SK-N-SH treated with all-trans-retinoic acid at 6 μM for 48 hours (cell line): ENCODE data around the gene COL15A1.
"Not testable (repeated sequence)": the region's sequence is repeated elsewhere in the genome, so short reads cannot be mapped to it uniquely, and the experiment has no call there.

Experiments used
- ATAC-seq: fragments of 200-7000 bp; cut with Tn5 transposase; 3 replicates; pipeline ENCODE4 v1.9.1; 2020; ENCODE audit warnings: mild to moderate bottlenecking, moderate library complexity
- ARNTL ChIP-seq: fragments of 450-650 bp; formaldehyde crosslinking; IDR thresholded peaks from 2 replicates; pipeline ENCODE4 v1.5.0; 2020; ENCODE audit warnings: low read depth, mild to moderate bottlenecking, moderate library complexity, borderline replicate concordance
- CSDC2 ChIP-seq: fragments of 250-450 bp; sonication (Bioruptor Pico); IDR thresholded peaks from 2 replicates; pipeline ENCODE4 v1.5.0; 2020; ENCODE audit warnings: mild to moderate bottlenecking, moderate library complexity
- ESRRG ChIP-seq: fragments of 250-450 bp; sonication (Bioruptor Pico); IDR thresholded peaks from 2 replicates; pipeline ENCODE4 v1.6.1; 2021; ENCODE audit warnings: mild to moderate bottlenecking
- ISL1 ChIP-seq: fragments of 250-450 bp; sonication (Bioruptor Pico); IDR thresholded peaks from 2 replicates; pipeline ENCODE4 v2.1.2; 2022; ENCODE audit warnings: mild to moderate bottlenecking, moderate library complexity
- POU6F1 ChIP-seq: fragments of 250-450 bp; sonication (Bioruptor Pico); IDR thresholded peaks from 2 replicates; pipeline ENCODE4 v1.8.0; 2021; ENCODE audit warnings: low read depth, mild to moderate bottlenecking, moderate library complexity, borderline replicate concordance
- PPARA ChIP-seq: fragments of 250-450 bp; sonication (Bioruptor Pico); IDR thresholded peaks from 2 replicates; pipeline ENCODE4 v1.5.0; 2020; ENCODE audit warnings: mild to moderate bottlenecking, borderline replicate concordance
- RARB ChIP-seq: fragments of 250-450 bp; sonication (Bioruptor Pico); IDR thresholded peaks from 2 replicates; pipeline ENCODE4 v1.8.0; 2021; ENCODE audit warnings: mild to moderate bottlenecking, moderate library complexity
- SNAI2 ChIP-seq: fragments of 250-450 bp; sonication (Bioruptor Pico); IDR thresholded peaks from 2 replicates; pipeline ENCODE4 v1.5.0; 2020; ENCODE audit warnings: mild to moderate bottlenecking, moderate library complexity
- TCF4 ChIP-seq: fragments of 250-450 bp; sonication (Bioruptor Pico); IDR thresholded peaks from 2 replicates; pipeline ENCODE4 v1.8.0; 2021; ENCODE audit warnings: mild to moderate bottlenecking, moderate library complexity, borderline replicate concordance
- TOX ChIP-seq: fragments of 250-450 bp; sonication (Bioruptor Pico); IDR thresholded peaks from 2 replicates; pipeline ENCODE4 v1.8.0; 2021; ENCODE audit warnings: mild to moderate bottlenecking, moderate library complexity, borderline replicate concordance
- TSHZ2 ChIP-seq: fragments of 250-450 bp; sonication (Bioruptor Pico); IDR thresholded peaks from 2 replicates; pipeline ENCODE4 v1.5.0; 2020; ENCODE audit warnings: mild to moderate bottlenecking, moderate library complexity
- ZC3H10 ChIP-seq: fragments of 250-450 bp; sonication (Bioruptor Pico); IDR thresholded peaks from 2 replicates; pipeline ENCODE4 v1.5.1; 2021; ENCODE audit warnings: mild to moderate bottlenecking, moderate library complexity
- ZFP3 ChIP-seq: fragments of 250-450 bp; sonication (Bioruptor Pico); IDR thresholded peaks from 2 replicates; pipeline ENCODE4 v1.5.0; 2020; ENCODE audit warnings: mild to moderate bottlenecking, moderate library complexity
- ZFP30 ChIP-seq: fragments of 450-650 bp; formaldehyde crosslinking; IDR thresholded peaks from 2 replicates; pipeline ENCODE4 v1.5.0; 2022; ENCODE audit warnings: mild to moderate bottlenecking, moderate library complexity
- ZNF565 ChIP-seq: fragments of 450-650 bp; formaldehyde crosslinking; conservative IDR thresholded peaks from 2 replicates; pipeline ENCODE4 v1.5.0; 2020; ENCODE audit warnings: low read depth, mild to moderate bottlenecking, moderate library complexity
- ZNF70 ChIP-seq: fragments of 450-650 bp; formaldehyde crosslinking; IDR thresholded peaks from 2 replicates; pipeline ENCODE4 v1.5.0; 2020; ENCODE audit warnings: mild to moderate bottlenecking, moderate library complexity
- TF ChIP-seq, protein P1 (sequence below): fragments of 250-450 bp; sonication (Bioruptor Pico); IDR thresholded peaks from 2 replicates; pipeline ENCODE4 v1.8.0; 2020; ENCODE audit warnings: mild to moderate bottlenecking, moderate library complexity, borderline replicate concordance

COL15A1 gene

GRCh38 chr9:99093492-99093791 is 149.7 kb downstream of the COL15A1 start (continued):
- TF ChIP-seq TSHZ2 (CRISPR knock-in tag) = no peak
- no peak for TF ChIP-seq ARNTL (CRISPR knock-in tag)

GRCh38 chr9:99095565-99095964 is 151.9 kb downstream of the COL15A1 start:
- no peak for ATAC-seq
- TF ChIP-seq PPARA (no peak), CSDC2 (CRISPR knock-in tag) (no peak), ZFP3 (CRISPR knock-in tag) (no peak), ZC3H10 (CRISPR knock-in tag) (no peak), TCF4 (CRISPR knock-in tag) (no peak), ESRRG (CRISPR knock-in tag) (no peak), ISL1 (CRISPR knock-in tag) (no peak)
- TF ChIP-seq, protein P1, sequence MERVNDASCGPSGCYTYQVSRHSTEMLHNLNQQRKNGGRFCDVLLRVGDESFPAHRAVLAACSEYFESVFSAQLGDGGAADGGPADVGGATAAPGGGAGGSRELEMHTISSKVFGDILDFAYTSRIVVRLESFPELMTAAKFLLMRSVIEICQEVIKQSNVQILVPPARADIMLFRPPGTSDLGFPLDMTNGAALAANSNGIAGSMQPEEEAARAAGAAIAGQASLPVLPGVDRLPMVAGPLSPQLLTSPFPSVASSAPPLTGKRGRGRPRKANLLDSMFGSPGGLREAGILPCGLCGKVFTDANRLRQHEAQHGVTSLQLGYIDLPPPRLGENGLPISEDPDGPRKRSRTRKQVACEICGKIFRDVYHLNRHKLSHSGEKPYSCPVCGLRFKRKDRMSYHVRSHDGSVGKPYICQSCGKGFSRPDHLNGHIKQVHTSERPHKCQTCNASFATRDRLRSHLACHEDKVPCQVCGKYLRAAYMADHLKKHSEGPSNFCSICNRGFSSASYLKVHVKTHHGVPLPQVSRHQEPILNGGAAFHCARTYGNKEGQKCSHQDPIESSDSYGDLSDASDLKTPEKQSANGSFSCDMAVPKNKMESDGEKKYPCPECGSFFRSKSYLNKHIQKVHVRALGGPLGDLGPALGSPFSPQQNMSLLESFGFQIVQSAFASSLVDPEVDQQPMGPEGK = no peak

- ATAC-seq = no peak
- TF ChIP-seq RARB (no peak), ARNTL (CRISPR knock-in tag) (no peak), PPARA (no peak), TCF4 (CRISPR knock-in tag) (no peak), ESRRG (CRISPR knock-in tag) (no peak), ZNF70 (CRISPR knock-in tag) (no peak), SNAI2 (CRISPR knock-in tag) (no peak), TOX (CRISPR knock-in tag) (no peak), POU6F1 (no peak), CSDC2 (CRISPR knock-in tag) (no peak)
- TF ChIP-seq, protein P1 = no peak
- TF ChIP-seq, all 23 proteins: peak for 0
These were observed 152.7 kb downstream of the COL15A1 start for GRCh38 chr9:99096409-99096808.

DNA sequence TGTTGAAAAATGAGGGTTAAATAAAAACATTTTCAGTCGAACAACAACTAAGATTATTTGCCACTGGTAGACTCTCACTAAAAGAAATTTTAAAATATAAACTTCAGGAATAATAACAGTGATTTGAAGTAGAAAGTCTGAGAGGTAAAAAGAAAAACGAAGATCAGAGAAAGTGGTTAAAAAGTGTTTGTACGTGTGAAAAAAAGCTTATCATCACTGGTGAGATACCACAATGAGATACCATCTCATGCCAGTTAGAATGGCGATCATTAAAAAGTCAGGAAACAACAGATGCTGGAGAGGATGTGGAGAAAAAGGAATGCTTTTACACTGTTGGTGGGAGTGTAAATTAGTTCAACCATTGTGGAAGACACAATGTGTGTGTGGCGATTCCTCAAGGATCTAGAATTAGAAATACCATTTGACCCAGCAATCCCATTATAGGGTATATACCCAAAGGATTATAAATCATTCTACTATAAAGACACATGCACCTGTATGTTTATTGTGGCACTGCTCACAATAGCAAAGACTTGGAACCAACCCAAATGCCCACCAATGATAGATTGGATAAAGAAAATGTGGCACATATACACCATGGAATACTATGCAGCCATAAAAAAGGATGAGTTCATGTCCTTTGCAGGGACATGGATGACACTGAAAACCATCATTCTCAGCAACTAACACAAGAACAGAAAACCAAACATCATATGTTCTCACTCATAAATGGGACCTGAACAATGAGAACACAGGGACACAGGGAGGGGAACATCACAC is 156.3 kb downstream of the COL15A1 start:
- not testable (repeated sequence) for ATAC-seq

DNA sequence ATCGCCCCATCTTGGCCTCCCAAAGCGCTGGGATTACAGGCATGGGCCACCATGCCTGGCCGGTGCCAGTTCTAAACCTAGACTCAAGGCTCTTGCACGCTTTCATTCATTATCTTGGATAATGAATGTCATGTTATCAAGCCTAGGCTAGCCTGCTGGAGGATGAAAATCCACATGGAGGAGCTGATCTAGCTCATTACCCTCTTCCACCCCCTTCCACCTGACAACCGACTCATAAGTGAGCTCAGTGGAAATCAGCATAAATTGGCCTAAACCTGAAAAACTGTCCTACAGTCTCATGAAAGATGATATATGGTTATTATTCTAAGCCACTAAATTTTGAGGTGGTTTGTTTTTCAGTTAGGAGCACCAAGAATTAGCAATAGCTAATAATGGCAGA is 157.6 kb downstream of the COL15A1 start:
- TF ChIP-seq ZNF70 (CRISPR knock-in tag) = no peak
- TF ChIP-seq, protein P1 = no peak
- no peak for TF ChIP-seq ZFP30 (CRISPR knock-in tag)
- TF ChIP-seq ZNF565 (CRISPR knock-in tag) = no peak
- no peak for ATAC-seq
